Measurements from ENCODE around the gene ZMYND10. TPM values are rescaled to one million over a fixed set of nuclear protein-coding genes. Genes with fewer than 3 reads are reported as not detected.

Gene ZMYND10
- total RNA-seq, result 0.13 and 0.35 TPM in 2 replicates

DNA sequence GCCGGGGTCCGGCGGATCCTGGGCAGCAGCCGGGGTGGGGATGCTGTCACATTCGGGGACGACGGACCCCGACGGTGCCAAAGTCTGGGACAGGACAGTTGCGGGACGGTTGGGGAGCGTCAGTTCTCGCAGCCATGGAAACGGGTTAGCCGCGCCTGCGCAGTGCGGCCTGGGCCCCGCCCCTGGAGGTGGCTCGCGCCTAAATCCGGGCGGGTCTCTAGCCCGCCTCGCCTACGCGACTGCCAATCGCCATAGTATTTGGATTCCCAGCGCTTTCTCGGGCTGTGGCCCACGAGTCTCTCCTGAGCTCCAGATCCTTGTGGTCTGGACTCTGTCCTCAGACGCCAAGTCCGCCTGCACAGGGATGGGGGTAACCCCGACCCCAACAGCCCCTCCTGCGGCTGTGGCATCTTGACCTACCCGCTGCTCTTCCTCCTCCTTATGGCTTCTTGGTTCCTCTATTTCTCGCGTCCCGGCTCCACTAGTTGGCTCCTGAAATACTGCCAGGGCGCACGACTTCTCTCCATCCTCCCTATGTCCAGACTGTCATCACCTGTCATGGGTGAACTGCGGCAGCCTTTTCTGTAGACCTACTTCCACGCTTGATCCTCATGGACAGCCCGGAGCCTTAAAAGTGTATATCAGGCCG lies at the start of gene ZMYND10:
Gene ZMYND10, minus strand, starts transcription at position 147 of the 649 bp plus-strand sequence. CDS start 153 bp downstream, outside the sequence.
- DNase-seq (ENCODE audit: low read depth, low spot score), result no peak

DNA sequence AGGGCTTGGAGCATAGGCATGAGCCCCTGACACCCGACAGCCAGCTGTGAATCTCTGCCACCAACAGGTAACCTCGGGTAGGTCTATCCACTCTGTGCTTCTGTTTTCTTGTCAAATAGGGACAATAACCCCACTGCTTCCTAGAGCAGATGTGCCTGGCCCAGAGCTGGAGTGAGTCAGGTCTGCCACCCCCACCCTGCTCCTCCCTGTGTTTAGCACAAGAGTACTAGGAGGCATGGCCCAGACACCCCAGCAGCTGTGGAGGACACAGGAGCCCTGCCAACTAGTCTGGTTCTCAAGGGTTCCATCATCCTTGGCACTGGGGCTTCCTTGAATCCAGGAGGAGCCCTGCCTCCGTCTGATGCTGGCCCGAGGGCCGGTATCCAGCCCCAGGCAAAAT lies 47.5 kb upstream of the ZMYND10 start:
- DNase-seq (ENCODE audit: low read depth, low spot score), result no peak

- DNase-seq (ENCODE audit: low read depth, low spot score), result no peak
Measured at GRCh38 chr3:50392101-50392715, 46.7 kb upstream of the ZMYND10 start.

DNA sequence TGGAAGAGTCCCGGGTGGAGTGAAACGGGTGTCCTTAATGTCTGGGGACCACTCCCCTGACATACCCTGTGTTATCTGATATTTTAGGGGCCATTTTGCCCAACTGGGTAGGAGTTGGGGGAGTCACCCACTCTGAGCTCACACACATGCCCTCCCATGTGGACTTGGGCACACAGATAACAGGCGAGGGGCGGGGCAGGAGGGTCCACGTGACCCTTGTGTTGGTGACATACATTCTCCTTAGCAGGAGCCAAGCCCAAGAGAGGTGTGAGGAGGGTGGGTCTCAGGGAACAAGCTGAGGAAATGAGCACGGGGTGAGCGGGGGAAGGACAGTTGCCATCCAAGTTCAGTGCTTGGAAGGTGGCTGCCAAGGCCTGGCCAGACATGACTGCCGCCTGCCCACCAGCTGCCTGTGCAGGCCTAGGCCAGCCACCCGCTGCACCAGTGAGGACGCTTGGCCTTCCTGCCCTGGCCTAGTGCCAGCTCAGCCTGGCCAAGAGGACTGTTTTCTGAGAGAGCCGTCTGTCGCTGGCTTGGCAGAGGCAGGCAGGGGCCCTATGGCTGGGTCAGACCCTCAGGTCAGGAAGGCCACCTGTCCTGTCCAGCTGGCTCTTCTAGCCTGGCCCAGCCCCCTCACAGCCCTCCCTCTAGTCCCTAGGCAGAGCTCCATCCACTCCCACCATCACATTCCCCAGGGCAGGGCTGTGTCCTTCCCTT lies 45.1 kb upstream of the ZMYND10 start:
- DNase-seq (ENCODE audit: low read depth, low spot score), result no peak

GRCh38 chr3:50389414-50389767 lies 43.9 kb upstream of the ZMYND10 start:
- DNase-seq (ENCODE audit: low read depth, low spot score), result no peak

- DNase-seq (ENCODE audit: low read depth, low spot score), result no peak
Measured at GRCh38 chr3:50388720-50389413, 43.3 kb upstream of the ZMYND10 start.

GRCh38 chr3:50388016-50388719 lies 42.6 kb upstream of the ZMYND10 start:
- DNase-seq (ENCODE audit: low read depth, low spot score), result no peak

- no peak for DNase-seq (ENCODE audit: low read depth, low spot score)
Measured at GRCh38 chr3:50385754-50386153, 40.2 kb upstream of the ZMYND10 start.

DNA sequence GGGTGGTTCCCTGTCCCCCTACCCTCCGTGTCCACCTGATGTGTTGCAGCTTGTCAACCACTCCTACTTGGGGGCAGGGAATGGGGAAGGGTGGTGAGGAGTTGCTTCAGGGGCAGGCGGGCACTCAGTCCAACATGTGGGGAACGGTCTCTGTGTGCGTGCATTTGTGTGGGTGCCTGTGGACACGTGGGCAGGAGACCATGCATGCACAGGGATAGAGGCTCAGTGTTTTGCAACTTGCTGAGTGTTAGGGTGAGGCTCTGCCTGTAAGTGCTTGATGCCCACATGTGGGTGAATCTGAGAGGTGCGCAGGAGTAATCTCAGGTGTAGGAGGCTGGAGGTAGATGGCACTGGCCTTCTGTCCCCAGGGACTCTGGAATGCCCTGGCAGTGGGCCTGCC lies 38.2 kb upstream of the ZMYND10 start:
- no peak for DNase-seq (ENCODE audit: low read depth, low spot score)

DNA sequence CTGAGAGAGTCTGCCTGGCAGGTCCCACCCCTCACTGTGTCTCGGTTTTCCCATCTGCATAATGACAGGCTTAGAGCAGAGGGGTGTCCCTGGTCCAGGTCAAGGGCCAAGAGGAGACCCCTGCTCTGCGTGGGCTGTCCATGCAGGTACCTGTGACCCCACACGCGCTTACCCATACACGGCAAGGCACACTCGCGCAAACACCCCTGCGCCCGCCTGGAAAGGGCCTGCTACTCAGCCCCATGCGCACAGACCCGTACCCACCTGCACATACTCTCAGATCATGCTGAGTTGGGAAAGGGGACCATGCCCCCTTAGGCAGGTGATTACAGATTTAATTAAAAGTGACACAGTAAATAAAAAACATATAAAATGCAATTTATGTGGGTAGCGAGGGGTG lies 37.2 kb upstream of the ZMYND10 start:
- DNase-seq (ENCODE audit: low read depth, low spot score), result no peak

DNA sequence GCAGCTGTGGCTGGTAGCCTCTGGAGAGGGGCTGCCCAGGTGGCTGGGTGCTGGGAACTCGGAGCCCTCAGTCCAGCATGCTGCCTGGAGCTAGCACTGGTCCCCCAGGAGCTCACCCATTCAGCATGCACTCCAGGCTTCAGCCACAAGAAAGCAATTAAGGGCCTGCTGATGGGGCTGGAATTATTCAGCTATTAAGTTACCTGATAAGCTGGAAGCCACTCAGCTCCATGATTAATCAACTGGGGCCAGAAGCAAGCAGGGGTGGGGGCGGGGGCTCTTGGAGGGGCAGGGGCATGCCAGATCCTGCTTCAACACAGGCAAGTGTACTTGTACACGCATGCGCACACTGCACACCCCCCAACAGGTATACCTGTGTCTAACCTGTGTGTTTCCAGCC lies 35.9 kb upstream of the ZMYND10 start:
- no peak for DNase-seq (ENCODE audit: low read depth, low spot score)

DNA sequence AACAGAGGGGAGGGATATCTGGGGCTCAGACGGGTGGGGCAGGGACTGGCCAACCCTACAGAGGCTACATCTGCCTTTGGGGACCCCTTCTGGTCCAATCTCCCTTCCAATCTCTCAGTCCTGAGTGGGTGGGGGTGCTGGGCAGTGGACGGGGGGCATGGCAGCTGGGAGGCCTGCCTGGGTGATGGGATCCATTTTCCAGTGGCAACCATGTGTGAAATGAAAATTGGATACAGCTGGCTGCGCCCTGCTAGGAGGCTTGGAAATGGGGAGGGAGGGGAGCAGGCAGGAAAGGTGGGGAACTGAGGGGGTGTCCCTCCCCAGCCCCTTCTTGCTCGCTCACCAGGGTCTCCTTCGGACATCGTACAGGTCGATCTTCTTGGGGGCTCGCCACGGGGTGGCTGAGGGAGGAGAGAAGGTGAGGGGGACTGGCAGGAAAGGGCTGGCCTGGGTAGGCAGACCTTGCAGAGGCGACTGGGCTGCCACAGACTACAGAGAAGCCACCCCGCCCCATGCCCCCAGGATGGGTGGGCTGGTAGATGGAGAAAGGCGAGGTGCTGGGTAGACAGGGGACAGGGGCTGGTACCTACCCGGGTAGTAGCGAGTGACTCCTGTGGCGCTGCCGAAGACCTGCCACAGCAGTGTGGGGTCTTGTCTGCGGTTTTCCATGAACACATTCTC lies 35.0 kb upstream of the ZMYND10 start:
- no peak for DNase-seq (ENCODE audit: low read depth, low spot score)

DNA sequence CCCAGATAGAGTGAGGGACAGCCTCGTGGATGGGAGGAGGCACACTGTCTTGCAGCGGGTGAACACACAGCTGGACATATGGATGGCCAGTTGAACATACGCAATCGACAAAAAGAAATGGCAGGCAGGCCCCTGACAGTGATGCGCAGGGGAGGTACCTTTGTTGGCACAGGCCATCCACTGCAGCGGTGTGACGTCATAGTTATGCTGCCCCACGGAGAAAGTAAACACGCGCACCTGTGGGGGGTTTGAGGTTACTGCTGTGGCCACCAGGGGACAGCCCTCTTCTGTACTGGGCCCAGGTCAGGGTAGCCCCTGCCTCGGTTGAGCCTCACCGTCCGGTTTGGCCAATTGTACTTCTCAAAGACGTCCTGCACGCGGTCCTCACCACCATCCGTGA lies 33.2 kb upstream of the ZMYND10 start:
- DNase-seq (ENCODE audit: low read depth, low spot score), result no peak

- DNase-seq (ENCODE audit: low read depth, low spot score), result no peak
Measured at GRCh38 chr3:50378024-50378423, 32.5 kb upstream of the ZMYND10 start.

GRCh38 chr3:50375258-50375931 lies 29.9 kb upstream of the ZMYND10 start:
- DNase-seq (ENCODE audit: low read depth, low spot score), result no peak

GRCh38 chr3:50374363-50375257 lies 29.1 kb upstream of the ZMYND10 start:
- DNase-seq (ENCODE audit: low read depth, low spot score), result no peak

- DNase-seq (ENCODE audit: low read depth, low spot score), result no peak
Measured at GRCh38 chr3:50373146-50374051, 27.9 kb upstream of the ZMYND10 start.

DNA sequence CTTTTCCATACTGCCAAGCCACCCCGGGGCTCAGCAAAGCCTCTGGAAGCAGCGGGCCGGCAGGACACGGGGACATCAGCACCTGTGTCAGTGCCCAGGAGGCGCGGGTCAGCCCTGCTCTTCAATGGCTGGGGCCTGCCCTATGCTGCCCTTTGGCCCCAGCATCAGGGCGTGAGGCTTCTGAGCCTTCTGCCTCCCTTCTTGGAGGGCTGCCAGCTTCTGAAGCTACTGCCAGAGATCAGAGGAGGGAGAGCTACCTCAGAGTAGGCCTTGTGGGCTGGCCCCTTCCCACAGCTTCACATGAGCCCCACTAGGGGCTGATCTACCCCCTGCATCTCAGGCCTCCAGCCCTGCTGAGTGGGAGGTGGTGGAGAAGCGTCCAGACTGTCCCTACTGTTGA lies 26.8 kb upstream of the ZMYND10 start:
- no peak for DNase-seq (ENCODE audit: low read depth, low spot score)

Measured in pulmonary artery endothelial cell (primary cell).